Measurements from ENCODE around the gene IL15.
"Not testable (repeated sequence)": the region's sequence is repeated elsewhere in the genome, so short reads cannot be mapped to it uniquely, and the experiment has no call there.

Gene IL15

DNA sequence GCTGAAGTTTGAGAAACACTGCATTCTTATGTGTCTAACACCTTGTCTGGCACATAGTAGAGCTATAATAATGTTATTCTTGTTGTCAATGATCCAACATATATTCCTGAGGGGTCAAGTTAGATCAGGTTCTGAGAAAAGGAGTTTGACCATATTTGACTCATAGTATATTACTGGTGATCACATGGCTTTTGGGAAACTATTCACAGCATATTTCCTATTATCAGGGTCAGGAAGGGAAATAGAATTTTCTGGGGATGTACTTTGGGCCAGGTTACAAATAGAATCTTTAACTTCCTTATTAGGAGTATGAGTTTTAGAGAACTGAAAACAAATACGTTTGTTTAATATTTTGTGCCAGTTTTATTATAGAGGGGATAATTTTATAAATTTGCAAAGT, 11.6 kb downstream of the IL15 start:
- no peak for DNase-seq

DNA sequence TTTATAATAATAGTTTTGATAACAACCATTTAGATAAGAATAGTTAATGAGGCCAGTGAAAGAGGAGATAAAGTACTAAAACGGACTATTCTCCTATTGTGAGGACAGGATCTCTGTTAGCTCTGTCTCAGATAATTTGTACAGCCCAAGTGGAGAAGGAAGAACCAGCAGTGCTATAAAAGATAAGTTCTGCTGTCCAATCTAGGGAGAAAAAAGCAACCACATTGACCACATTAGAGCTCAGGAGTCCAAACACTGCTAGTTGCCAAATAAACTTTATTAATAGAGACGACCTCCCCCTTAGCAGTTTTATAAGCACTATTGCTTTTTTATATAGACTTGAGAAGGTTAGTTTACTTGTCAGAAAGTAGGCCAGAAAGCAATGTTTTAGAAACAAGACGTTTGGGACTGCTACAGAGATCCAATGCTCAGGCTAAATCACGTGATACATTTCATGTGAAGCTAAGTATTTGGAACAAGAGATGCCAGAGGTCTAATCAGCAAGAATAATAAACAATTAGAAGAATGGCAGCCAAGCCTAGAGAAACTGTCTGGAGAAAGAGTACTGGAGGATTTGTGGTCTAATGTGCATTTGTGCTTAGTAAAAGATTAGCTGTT, 15.9 kb downstream of the IL15 start:
- no peak for DNase-seq

DNA sequence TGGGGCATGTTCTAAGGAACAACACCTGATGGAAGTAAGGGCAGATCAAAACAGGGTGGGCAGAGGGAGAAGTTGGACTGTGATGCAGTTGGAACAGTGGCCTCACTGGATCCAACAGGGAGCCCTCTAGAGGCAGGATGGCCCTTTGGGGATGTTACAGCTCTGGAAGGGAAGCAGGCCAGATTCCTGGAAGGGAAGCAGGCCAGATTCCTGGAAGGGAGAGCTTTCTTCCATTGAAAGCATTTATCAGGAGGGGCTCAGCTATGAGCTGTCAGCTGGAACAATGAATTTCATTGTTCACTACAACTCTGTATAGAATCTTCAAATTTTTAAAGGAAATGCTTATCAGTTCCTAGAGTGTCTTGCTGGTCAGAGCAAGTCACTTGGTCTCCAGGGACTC, 17.7 kb downstream of the IL15 start:
- no peak for DNase-seq

DNA sequence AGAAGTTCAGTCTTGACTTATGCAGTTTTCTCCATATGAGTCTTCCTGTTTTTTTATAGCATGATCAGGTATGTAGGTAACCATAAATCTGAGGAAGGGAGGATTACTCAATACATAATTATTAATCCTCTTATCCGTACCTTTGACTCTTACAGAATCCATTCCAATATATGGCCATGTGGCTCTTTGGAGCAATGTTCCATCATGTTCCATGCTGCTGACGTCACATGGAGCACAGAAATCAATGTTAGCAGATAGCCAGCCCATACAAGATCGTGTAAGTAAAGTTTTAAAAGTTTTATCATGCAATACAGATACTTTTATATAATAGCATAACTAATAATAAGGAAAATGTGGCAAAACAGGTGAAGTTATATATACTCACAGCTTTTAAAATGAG, 19.6 kb downstream of the IL15 start:
- DNase-seq = no peak

DNA sequence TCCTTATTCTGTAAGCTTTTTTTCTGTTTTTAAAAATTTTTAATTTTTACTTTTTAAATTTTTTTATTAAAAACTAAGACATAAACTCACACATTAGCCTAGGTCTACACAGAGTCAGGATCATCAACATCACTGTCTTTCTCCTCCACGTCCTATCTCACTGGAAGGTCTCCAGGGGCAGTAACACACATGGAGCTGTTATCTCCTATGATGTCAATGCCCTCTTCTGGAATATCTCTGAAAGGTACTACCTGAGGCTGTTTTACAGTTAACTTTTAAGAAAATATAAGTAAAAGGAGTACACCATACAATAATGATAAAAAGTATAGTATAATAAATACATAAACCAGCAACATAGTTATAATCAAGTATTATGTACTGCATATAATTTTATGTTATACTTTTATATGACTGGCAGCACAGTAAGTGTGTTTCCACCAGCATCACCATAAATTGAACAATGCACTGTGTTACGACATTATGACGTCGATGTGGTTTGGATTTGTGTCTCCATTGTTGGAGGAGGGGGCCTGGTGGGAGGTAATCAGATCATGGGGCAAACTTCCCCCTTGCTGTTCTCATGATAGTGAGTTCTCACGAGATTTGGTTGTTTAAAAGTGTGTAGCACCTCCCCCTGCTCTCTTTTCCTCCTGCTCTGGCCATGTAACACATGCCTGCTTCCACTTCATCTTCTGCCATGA, 21.3 kb downstream of the IL15 start:
- no peak for DNase-seq

DNA sequence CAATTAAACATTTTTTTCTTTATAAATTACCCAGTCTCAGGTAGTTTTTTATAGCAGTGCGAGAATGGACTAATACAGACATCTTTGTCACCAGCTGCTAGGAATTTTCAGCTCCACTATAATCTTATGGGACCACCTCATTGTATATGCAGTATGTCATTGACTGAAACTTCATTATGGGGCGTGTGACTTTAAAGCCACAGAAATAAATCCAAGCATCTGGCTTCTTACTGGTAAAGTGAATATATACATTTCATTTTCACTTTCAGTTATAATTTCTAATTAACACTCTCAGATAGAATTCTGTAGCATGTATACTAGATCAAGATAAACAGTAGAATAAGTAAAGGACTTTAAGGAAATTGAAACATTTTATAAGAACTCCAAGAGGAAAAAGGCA, 21.9 kb downstream of the IL15 start:
- no peak for DNase-seq

DNA sequence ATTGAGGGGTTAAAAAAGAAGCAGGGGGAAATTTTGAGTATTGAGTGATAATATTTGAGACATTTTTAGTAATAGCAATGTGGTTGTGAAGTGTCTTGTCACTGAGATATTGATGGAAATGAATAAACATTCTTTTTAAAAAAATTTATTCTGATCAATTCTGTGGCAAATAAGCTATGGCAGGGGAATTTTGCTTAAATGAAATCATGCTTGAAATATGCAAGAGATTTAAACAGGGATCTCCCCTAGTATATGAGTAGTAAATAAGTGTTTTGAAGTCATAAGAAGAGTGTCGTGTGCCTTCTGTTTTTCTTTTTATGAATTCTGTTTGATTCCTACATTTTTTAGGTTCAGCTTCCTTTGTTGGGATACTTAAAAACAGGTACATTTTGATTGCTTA, 23.2 kb downstream of the IL15 start:
- no peak for DNase-seq

DNA sequence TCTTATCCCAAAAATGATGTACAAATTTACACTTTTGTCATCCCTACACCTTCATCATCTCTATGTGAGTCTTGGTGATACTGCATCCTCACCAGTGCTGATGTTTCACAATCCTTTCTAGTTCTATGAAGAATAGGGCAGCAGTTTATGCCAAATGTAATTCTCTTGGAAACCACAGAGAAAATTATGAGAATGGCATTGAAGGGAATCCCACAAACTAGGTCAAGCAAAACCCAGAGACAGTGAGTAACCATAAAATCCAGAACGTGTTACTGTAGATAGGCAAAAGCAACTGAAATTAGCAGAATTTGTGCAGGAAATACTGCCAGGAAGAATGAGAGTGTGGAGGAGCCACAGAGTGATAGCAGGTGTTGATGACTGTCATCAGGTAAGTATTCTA, 24.5 kb downstream of the IL15 start:
- no peak for DNase-seq

DNA sequence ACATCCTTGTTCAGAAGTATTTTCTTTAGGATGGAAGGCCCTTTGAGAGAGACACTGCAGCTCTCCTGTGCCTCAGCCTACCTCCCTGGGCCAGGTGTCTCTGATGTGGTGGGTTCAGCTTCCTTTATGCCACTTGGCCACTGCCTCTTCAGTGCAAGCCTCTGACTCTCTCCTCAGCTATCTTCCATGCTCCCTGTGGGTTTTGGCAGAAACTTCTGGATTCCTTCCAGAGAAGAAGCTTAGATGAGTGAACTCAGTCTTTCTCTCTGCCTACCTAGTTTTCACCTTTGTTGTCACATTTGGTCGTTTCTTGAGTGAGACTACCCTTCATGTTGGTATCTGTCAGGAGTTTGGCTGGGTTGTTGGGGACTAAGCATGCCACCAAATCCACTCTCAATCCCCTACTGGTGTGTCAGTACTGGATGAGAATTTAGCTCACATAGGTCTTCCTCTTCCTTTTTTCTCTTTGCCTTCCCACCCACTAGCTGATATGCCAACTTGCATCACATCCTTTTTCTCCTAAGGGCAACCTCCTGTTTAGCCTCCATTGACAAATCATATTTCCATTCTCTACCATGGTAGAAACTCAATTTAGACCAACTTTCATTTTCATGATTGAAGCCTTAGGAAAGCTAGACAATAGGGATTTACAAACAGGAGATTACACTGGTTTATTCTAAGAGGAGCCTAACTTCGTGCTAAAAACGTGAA, 32.0 kb downstream of the IL15 start:
- no peak for DNase-seq

DNA sequence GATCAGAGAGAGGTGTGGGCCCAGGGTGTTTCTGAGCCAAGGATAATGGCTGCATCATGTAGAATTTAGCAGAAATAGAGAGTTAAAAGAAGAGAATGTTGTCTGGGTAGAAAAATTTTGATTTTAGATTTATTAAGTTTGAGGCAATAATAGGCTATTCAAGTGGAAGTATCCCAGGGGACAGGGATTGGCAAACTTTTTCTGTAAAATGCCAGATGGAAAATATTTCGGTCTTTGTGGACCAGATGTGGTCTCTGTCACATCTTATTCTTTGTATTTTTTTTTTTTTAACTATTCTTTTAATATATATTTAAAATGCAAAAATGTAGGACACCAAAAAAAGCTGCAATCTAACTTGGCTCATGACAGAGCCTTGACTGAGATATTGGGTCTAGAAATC, 33.1 kb downstream of the IL15 start:
- DNase-seq = no peak

DNA sequence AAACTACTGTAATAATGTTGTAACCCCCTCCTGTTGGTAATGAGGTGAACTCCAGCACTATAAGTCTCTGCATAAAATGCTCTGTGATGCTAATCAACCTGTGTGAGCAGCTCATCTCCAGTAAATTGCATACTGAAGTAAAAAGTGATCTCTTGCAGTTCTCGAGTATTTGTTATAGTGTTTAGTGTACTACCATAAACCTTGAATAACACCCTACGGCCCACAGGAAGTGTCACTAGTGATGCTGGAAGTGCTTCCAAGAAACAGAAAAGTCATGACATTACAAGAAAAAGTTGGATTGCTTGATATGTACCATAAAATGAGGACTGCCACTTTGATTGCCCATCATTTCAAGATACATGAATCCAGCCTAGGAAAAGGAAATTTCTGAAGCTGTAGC, 39.0 kb downstream of the IL15 start:
- DNase-seq = no peak

DNA sequence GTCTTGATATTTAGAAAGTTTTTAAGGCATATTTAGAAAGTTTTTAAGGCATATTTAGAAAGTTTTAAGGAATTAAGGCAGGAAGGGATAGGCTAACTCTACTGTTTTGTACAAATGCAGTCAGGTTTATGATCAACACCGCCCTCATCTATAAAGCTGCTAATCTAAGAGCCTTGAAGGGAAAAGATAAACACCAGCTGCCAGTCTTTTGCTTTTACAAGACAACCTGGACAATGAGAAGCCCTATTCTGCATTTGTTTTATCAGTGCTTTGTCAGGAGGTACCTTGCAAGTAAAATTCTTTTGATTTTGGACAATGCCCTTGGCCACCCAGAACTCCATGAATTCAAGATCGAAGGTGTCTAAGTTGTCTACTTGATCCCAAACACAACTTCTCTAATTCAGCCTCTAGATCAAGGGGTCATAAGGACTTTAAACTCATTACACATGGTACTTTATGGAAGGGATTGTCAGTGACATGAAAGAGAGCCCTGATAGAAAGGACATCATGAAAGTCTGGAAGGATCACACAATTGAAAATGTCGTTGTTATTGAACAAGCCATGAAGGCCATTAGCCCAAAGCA, 39.8 kb downstream of the IL15 start:
- DNase-seq = no peak

DNA sequence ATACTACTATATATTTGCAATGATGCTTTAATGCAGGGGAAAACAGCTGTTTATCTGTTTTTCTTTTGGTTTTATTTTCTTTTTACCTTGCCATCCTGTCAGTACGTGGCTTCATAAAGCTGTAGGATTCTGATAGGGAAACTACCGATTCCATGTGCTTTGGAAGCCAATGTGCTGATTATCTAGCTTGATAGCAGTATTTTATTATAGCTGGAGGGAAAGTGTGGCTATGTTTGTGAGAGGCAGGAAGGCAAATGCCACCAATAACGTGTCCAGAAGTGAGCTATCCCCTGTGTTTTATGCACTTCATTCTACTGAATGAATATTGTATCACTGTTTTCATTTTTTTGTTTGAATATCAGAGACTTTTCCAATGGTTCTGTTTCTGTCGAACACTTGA, 43.7 kb downstream of the IL15 start:
- no peak for DNase-seq

DNA sequence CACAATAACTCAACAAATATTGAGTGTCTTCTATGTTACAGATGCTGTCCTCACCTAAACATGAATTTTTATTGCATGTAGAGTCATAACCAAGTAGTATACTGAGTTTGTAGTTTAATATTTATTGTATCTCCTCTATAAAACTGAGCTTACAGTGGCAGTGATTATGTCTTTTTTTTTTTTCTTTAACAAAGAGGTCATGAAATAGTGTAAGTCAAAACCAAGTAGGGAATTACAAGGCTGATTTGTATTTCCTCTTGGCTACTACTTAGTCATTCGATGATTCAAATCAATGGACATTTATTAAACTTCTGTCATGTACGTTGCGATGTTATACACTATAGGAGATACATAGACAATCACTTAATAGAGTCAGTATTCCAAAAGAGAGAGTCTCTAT, 48.4 kb downstream of the IL15 start:
- no peak for DNase-seq

DNA sequence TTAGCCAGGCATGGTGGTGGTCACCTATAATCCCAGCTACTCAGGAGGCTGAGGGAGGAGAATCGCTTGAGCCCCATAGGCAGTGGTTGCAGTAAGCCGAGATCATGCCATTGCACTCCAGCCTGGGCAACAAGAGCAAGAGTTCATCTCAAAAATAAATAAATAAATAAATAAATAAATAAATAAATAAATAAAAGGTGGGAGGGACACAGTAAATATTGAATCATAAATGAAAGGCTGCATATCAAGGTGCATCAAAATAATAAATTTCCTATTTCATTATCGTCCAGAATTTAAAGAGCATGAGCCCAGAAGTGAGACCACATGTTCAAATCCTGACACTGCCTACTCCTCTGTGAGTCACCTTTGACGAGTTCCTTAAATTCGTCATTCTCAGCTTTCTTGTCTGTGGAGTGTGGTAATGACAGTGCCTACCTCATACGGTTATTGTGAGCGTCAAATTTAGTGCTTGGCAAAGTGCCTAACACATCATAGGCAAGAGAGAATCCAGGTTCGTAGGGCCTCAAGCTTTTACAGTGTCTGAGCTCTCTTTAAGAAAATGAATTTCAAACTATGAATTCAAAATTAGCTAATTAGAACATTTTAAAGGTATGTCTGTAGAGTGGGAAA, 49.9 kb downstream of the IL15 start:
- DNase-seq = no peak

DNA sequence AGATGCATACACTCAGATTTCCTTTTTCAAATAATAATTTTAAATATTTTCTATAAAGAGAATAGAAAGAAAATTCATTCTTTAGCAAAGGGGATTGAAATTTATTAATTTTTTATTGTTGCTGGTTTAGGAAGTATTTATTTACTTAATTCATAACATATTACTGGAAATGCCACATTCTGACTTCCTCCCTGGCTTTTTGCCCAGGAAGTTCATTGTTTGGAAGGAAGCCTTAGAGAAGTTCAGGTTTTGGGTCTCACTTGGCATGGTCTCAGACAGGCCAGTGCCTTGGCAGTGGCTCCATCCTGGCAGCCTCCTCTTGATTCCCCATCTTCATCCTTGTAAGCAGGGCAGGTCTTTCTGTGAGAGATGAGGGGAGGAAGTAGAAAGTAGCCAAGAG, 50.5 kb downstream of the IL15 start:
- DNase-seq = no peak

DNA sequence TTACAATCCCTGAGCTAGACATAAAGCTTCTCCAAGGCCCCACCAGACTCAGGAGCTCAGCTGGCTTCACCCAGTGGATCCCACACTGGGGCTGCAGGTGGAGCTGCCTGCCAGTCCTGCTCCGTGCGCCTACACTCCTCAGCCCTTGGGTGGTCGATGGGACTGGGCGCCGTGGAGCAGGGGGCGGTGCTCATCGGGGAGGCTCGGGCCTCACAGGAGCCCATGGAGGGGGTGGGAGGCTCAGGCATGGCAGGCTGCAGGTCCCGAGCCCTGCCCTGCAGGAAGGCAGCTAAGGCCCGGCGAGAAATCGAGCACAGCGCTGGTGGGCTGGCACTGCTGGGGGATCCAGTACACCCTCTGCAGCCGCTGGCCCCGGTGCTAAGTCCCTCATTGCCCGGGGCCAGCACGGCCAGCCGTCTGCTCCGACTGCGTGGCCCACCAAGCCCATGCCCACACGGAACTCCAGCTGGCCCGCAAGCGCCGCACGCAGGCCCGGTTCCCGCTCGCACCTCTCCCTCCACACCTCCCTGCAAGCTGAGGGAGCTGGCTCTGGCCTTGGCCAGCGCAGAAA, 53.4 kb downstream of the IL15 start:
- DNase-seq = not testable (repeated sequence)

DNA sequence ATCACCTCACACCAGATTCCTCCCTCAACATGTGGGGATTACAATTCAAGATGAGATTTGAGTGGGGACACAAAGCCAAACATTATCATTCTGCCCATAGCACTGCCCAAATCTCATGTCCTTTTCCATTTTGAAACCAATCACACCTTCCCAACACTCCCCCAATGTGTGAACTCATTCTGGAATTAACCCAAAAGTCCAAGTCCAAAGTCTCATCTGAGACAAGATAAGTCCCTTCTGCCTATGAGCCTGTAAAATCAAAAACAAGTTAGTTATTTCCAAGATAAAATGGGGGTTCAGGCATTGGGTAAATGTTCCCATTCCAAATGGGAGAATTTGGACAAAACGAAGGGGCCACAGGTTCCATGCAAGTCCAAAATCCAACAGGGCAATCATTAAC, 54.9 kb downstream of the IL15 start:
- DNase-seq = not testable (repeated sequence)

DNA sequence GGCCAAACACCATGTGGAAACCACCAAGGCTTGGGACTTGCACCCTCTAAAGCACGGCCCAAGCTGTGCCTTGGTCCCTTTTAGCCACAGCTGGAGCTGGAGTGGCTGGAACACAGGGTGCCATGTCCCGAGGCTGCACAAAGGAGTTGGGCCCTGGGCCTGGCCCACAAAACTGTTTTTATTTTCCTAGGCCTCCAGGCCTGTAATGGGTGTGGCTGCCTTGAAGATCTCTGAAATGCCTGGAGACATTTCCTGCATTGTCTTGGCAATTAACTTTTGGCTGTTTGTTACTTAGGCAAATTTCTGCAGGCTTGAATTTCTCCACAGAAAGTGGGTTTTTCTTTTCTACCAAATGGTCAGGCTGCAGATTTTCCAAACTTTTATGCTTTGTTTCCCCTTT, 55.7 kb downstream of the IL15 start:
- DNase-seq = no peak

DNA sequence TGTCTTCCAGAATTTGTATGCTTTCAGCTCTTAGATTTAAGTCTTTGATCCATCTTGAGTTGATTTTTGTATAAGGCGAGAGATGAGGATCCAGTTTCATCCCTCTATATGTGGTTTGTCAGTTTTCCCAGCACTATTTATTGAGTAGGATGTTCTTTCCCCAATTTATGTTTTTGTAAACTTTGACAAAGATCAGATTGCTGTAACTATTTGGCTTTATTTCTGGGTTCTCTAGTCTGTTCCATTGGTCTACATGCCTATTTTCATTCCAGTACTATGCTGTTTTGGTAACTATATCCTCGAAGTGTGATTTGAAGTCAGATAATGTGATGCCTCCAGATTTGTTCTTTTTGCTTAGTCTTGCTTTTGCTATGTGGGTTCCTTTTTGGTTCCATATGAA, 60.7 kb downstream of the IL15 start:
- no peak for DNase-seq

DNA sequence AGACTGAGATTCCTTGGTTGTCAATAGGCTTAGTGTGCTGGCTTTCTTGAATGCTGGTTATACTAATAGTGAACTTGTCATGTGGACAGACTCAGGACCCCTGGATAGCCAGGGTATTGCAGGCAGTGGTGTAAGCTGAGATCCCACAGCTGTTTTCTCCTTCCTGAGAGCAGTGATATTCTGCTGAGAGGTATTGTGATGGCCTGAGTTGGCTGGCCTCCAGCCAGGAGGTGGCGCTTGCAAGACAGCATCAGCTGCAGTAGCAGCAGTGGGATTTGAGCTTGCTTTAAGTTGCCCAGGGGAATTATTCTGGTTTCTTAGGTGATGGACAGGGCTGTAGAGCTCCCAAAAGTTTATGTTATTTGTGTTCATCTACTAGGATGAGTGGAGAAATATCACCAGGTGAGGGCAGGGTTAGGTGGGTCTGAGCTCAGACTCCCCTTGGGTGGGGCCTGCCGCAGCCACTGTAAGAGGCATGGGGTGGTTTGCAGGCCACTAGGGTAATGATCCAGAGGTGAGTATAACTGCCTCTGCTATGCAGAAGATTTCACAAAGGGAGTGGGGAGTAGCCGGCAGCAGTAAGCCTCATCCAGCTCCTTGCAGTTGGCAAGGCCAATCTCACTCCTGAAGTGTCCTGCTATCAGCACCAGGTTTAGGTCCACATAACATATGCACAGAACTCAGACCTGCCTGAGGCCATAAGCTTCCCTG, 66.2 kb downstream of the IL15 start:
- no peak for DNase-seq

DNA sequence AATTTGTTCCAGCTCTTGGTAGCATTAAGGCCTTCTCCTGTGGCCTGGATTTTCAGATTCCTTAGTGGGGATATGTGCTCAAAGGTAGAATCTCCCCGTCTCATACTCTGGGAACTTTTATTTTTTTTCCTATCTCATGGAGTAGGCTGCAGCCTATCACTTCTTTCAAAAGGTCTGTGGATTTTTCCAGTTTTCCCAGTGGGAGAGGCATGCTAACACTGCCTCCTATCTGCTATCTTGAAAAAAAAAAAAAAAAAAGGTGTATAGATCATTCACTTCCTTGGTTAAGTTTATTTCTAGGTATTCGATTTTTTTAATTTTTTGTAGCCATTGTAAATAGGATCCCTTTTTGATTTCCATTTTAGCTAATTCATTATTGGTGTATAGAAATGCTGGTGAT, 67.1 kb downstream of the IL15 start:
- DNase-seq = no peak

Measured in NCI-H526 treated with DMSO at 0.1 percent for 48 hours (cell line).